ENCODE data around the gene MTSS2. TPM values are rescaled to one million over a fixed set of nuclear protein-coding genes. Genes with fewer than 3 reads are reported as not detected.

The MTSS2 gene
- total RNA-seq, 3 donors from 2014 or later (not counting 1 experiment from before 2014, with no cell fraction given): 3.8 to 8.8 (median 4.4) TPM

- Mint-ChIP-seq H3K4me3 (no peak overlapping the region), H3K4me1 (peaks cover 5 to 6% of the 10 kb centered on the region in 2 donors), H3K9me3 (no peaks in the 10 kb centered on the region), H3K27me3 (ENCODE audit: low read depth in 2 of 2) (peaks cover 0 to 2% of the 10 kb centered on the region in 2 donors), H3K36me3 (no peaks in the 10 kb centered on the region), H3K27ac (no peak overlapping the region)
- Histone ChIP-seq H3K4me1 (ENCODE audit: control insufficient read depth, insufficient read depth, low read length) (peaks cover 4% of the 10 kb centered on the region), H3K27ac (ENCODE audit: low read length) (no peak overlapping the region), H3K9me3 (ENCODE audit: control insufficient read depth, insufficient read depth, low read length) (no peaks in the 10 kb centered on the region), H3K27me3 (ENCODE audit: control insufficient read depth, insufficient read depth, low read length) (no peaks in the 10 kb centered on the region), H3K4me3 (ENCODE audit: low read length) (no peak overlapping the region), H3K36me3 (ENCODE audit: control insufficient read depth, insufficient read depth, low read length) (no peaks in the 10 kb centered on the region)
- intact Hi-C loops (cut with micrococcal nuclease): loop anchor here (10.0 kb wide), 2 partner anchors 493 to 953 kb away; no protein-coding TSS in a partner anchor
- DNase-seq: no peak
- no peak for ATAC-seq
- 92% methylated on average over 7 of the region's 7 CpGs for WGBS (ENCODE audit: insufficient coverage)
- TF ChIP-seq, protein P1, sequence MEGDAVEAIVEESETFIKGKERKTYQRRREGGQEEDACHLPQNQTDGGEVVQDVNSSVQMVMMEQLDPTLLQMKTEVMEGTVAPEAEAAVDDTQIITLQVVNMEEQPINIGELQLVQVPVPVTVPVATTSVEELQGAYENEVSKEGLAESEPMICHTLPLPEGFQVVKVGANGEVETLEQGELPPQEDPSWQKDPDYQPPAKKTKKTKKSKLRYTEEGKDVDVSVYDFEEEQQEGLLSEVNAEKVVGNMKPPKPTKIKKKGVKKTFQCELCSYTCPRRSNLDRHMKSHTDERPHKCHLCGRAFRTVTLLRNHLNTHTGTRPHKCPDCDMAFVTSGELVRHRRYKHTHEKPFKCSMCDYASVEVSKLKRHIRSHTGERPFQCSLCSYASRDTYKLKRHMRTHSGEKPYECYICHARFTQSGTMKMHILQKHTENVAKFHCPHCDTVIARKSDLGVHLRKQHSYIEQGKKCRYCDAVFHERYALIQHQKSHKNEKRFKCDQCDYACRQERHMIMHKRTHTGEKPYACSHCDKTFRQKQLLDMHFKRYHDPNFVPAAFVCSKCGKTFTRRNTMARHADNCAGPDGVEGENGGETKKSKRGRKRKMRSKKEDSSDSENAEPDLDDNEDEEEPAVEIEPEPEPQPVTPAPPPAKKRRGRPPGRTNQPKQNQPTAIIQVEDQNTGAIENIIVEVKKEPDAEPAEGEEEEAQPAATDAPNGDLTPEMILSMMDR (IDR thresholded peaks at IDR 0.05): no peak
These were observed 27.9 kb downstream of the MTSS2 start for GRCh38 chr16:70657956-70658355.

DNA sequence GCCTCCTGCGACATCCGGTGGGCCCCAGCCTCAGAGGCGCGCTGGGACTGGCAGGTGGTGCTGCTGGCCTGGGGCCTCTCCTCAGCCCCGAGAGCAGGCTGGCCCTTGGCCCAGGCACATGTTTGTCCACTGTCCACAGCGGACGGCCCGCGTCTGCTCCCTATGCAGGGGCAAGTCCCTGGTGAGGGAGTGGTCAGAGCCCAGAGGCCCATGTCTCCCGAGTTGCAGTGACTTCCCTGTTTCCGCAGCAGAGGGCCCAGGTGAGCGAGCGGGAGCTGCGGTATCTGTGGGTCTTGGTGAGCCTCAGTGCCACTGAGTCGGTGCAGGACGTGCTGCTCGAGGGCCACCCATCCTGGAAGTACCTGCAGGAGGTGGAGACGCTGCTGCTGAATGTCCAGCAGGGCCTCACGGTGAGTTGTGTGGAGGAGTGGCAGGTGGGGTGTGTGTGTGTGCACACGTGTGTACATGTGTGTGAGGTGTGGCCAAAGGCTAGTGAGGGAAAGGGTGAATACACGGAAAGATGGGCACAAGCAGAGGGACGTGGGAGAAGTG, 29.1 kb downstream of the MTSS2 start:
- H3K9me3 ChIP-seq (ENCODE audit: control insufficient read depth, insufficient read depth, low read length): no peaks in the 10 kb centered on the region
- peaks cover 4% of the 10 kb centered on the region for H3K4me1 ChIP-seq (ENCODE audit: control insufficient read depth, insufficient read depth, low read length)
- ATAC-seq: no peak
- Mint-ChIP-seq H3K9me3 (no peaks in the 10 kb centered on the region), H3K27ac (no peak overlapping the region), H3K4me3 (no peak overlapping the region), H3K27me3 (ENCODE audit: low read depth in 2 of 2) (peaks cover 0 to 2% of the 10 kb centered on the region in 2 donors), H3K4me1 (peaks cover 5 to 6% of the 10 kb centered on the region in 2 donors), H3K36me3 (no peaks in the 10 kb centered on the region)
- H3K27ac ChIP-seq (ENCODE audit: low read length): no peak overlapping the region
- TF ChIP-seq, protein P1 (IDR thresholded peaks at IDR 0.05): no peak
- no peak for DNase-seq
- H3K36me3 ChIP-seq (ENCODE audit: control insufficient read depth, insufficient read depth, low read length): no peaks in the 10 kb centered on the region
- no peak overlapping the region for H3K4me3 ChIP-seq (ENCODE audit: low read length)
- no peaks in the 10 kb centered on the region for H3K27me3 ChIP-seq (ENCODE audit: control insufficient read depth, insufficient read depth, low read length)
- intact Hi-C loops (cut with micrococcal nuclease): loop anchor here (10.0 kb wide), 2 partner anchors 492 to 952 kb away; no protein-coding TSS in a partner anchor
- 79% methylated on average over 22 of the region's 22 CpGs for WGBS (ENCODE audit: insufficient coverage)

DNA sequence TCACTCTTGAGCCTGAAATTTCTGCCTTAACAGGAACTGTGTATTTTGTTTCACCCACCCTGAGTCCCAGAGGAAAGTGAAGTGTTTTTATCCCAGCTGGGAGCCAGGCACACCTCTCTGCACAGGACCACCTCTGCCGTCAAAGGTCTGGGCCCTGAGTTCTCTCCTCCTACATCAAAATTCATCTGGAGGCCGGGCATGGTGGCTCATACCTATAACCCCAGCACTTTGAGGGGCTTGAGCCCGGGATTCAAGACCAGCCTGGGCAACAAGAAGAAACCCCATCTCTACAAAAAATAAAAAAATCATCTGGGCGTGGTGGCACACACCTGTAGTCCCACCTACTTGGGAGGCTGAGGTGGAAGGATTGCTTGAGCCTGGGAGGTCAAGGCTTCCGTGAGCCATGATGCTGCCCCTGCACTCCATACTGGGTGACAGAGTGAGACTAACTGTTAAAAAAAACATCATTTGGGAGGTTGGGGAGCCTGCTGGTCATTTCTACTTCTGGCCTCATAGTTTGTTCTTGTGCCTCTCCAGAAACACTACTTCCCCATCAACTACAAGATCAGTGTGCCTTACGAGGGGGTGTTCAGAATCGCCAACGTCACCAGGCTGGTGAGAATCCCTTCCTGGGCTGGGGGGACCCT, 29.7 kb downstream of the MTSS2 start:
- Histone ChIP-seq H3K27me3 (ENCODE audit: control insufficient read depth, insufficient read depth, low read length) (no peaks in the 10 kb centered on the region), H3K9me3 (ENCODE audit: control insufficient read depth, insufficient read depth, low read length) (no peaks in the 10 kb centered on the region), H3K27ac (ENCODE audit: low read length) (no peak overlapping the region), H3K36me3 (ENCODE audit: control insufficient read depth, insufficient read depth, low read length) (no peaks in the 10 kb centered on the region), H3K4me3 (ENCODE audit: low read length) (no peak overlapping the region), H3K4me1 (ENCODE audit: control insufficient read depth, insufficient read depth, low read length) (peaks cover 4% of the 10 kb centered on the region)
- no peaks in the 10 kb centered on the region for H3K36me3 Mint-ChIP-seq
- H3K4me3 Mint-ChIP-seq: no peak overlapping the region
- DNase-seq: no peak
- intact Hi-C loops (cut with micrococcal nuclease): loop anchor here (10.0 kb wide), 2 partner anchors 491 to 951 kb away; no protein-coding TSS in a partner anchor
- no peaks in the 10 kb centered on the region for H3K9me3 Mint-ChIP-seq
- no peak overlapping the region for H3K27ac Mint-ChIP-seq
- peaks cover 0 to 4% of the 10 kb centered on the region in 2 donors for H3K27me3 Mint-ChIP-seq (ENCODE audit: low read depth in 2 of 2)
- WGBS (ENCODE audit: insufficient coverage): 87% methylated on average over 7 of the region's 8 CpGs
- ATAC-seq: no peak
- H3K4me1 Mint-ChIP-seq: peaks cover 5 to 6% of the 10 kb centered on the region in 2 donors
- TF ChIP-seq, protein P1 (IDR thresholded peaks at IDR 0.05): no peak
